H1 (cell line): Measurements from ENCODE around the gene STX18. TPM values are rescaled to one million over a fixed set of nuclear protein-coding genes. Genes with fewer than 3 reads are reported as not detected.

ENCODE experiments used
- ASH2L ChIP-seq: fragments of 200-600, 300-600 bp; sonication (generic); IDR thresholded peaks from one replicate; pipeline ENCODE4 v1.7.1; 2017; ENCODE audit warnings: low read length
- BACH1 ChIP-seq: IDR thresholded peaks from 2 replicates; pipeline ENCODE4 v1.6.1; 2012; ENCODE audit warnings: low read length, improper control_type of control experiment
- BCL11A ChIP-seq, 2 experiments: IDR thresholded peaks; one replicate each; pipeline ENCODE4 v1.6.1; 2011; ENCODE audit warnings: low read depth in 2 of 2, low read length in 2 of 2, mild to moderate bottlenecking in 2 of 2
- CTBP2 ChIP-seq: IDR thresholded peaks from 2 replicates; pipeline ENCODE4 v1.7.0; 2011; ENCODE audit warnings: borderline replicate concordance, mild to moderate bottlenecking, moderate library complexity, mixed read lengths, low read length; ENCODE audit not compliant: insufficient read depth, insufficient read length
- E2F6 ChIP-seq: IDR thresholded peaks from 2 replicates; pipeline ENCODE4 v1.6.1; 2012; ENCODE audit warnings: inconsistent platforms
- EZH2 ChIP-seq: fragments of 200-600 bp; sonication (generic); IDR thresholded peaks from 2 replicates; pipeline ENCODE4 v1.7.1; 2012; ENCODE audit warnings: low read depth, mild to moderate bottlenecking, moderate library complexity, low read length, inconsistent platforms; ENCODE audit not compliant: severe bottlenecking
- HDAC2 ChIP-seq, 2 experiments: fragments of 300-600 bp in 1 of 2; sonication (generic) in 1 of 2; IDR thresholded peaks; 2 replicates each; pipeline ENCODE4 v1.6.1; 2011 to 2012; ENCODE audit warnings: low read depth in 2 of 2, low read length in 2 of 2, mild to moderate bottlenecking in 2 of 2, moderate library complexity in 2 of 2, borderline replicate concordance in 1 of 2, inconsistent platforms in 1 of 2
- HDAC6 ChIP-seq: IDR thresholded peaks from one replicate; pipeline ENCODE4 v1.7.1; 2012; ENCODE audit warnings: low read depth, mild to moderate bottlenecking, inconsistent platforms, low read length, moderate library complexity
- JUN ChIP-seq: IDR thresholded peaks from 2 replicates; pipeline ENCODE4 v1.6.1; 2011; ENCODE audit warnings: low read depth, mild to moderate bottlenecking, improper control_type of control experiment, low read length
- MAX ChIP-seq: IDR thresholded peaks from 2 replicates; pipeline ENCODE4 v1.6.1; 2012; ENCODE audit warnings: inconsistent platforms
- NRF1 ChIP-seq: IDR thresholded peaks from 2 replicates; pipeline ENCODE4 v1.6.1; 2011; ENCODE audit warnings: mild to moderate bottlenecking, low read depth, low read length, improper control_type of control experiment
- SIX5 ChIP-seq: IDR thresholded peaks from 2 replicates; pipeline ENCODE4 v1.6.1; 2011; ENCODE audit warnings: mild to moderate bottlenecking, low read depth, low read length
- polyA plus RNA-seq, 7 experiments: library from polyadenylated mRNA; depleted of rRNA in 3 of 7; stranded (reverse) in 5 of 7; unstranded in 2 of 7; fragments of >200 nt in 5 of 7; fragments of 200-250 nt in 2 of 7; gene quantifications; 1 replicate in 5 of 7; 2 replicates in 1 of 7; 4 replicates in 1 of 7; pipeline versions ENCODE4 v1.2.1 to v1.2.3, GENCODE V29; 2011 to 2013; ENCODE audit warnings: missing spikeins in 2 of 7, mixed read lengths in 2 of 7
- total RNA-seq: library from RNA; stranded (reverse); fragmentation: NEBNext Ultra II Directional; extraction: Animal tissue kit (Norgen Biotek cat#: 25700); gene quantifications from 2 replicates; pipeline ENCODE4 v1.2.1, GENCODE V29; 2021

Gene STX18
- total and polyA plus RNA-seq, 2 of the 8 experiments (the other 6 are each of a cell fraction or from before 2014, with no cell fraction given), result 14.6 to 18.3 TPM

DNA sequence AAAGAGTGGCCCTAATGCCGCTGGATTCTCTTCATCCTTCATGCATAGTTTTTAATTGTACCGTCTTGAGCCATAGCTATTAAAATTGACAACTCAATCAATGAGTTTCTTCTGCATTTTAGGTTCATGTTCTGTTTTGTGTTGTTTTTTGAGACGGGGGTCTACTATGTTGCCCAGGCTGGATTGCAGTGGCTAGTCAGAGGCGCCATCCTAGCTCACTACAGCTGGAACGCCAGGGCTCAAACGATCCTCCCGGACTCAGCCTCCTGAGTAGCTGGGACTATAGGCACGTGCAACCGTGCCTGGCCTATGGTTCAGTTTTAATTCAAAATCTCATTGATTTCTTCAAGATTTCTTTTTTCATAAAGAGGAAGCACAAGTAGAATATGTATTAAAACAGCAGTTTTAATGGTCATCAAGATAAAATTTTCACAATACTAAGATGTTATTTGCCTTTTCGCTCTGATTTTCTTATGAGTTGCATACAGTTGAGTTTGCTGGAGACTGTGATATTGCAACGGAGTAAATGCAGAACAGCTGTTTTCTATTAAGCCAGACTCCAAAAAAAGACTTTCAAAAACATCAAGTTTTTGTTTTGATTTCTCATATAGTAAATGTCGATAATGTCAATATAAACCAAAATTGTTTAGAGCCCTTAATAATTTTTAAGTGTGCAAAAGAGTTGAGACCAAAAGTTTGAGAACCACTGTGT is 1.1 kb upstream of the STX18 start (continued):
- TF ChIP-seq MAX, result peak; percentile 44; the same call in 1 of the 2 replicates
- no peak for TF ChIP-seq EZH2
- no peak for TF ChIP-seq E2F6
- TF ChIP-seq BACH1, result no peak
- TF ChIP-seq BCL11A (IDR thresholded peaks at IDR 0.05; ENCODE audit: low read depth in 2 of 2, low read length in 2 of 2), result no peak
- no peak for TF ChIP-seq CTBP2
- no peak for TF ChIP-seq JUN
- TF ChIP-seq HDAC2 (IDR thresholded peaks at IDR 0.05; ENCODE audit: borderline replicate concordance in 1 of 2, low read depth in 2 of 2, low read length in 2 of 2), result no peak; a peak in 1 of 4 replicates
- no peak for TF ChIP-seq HDAC6
- TF ChIP-seq NRF1, result no peak
- TF ChIP-seq SIX5, result no peak
- no peak for TF ChIP-seq ASH2L
